Colonic mucosa (tissue), 4 donors: ENCODE measurements around the gene TARS3. TPM values are rescaled to one million over a fixed set of nuclear protein-coding genes. Genes with fewer than 3 reads are reported as not detected.
A peak's percentile ranks its signal among the peaks of the same experiment; 100 is the strongest.
"Not testable (repeated sequence)": the region's sequence is repeated elsewhere in the genome, so short reads cannot be mapped to it uniquely, and the experiment has no call there.

Experiments
- DNase-seq: peaks from one replicate; pipeline ENCODE4 v3.0.0-alpha.2; 2020
- H3K27ac ChIP-seq: fragments of 200-600 bp; one replicate; pipeline ENCODE4 v1.8.0; 2021
- H3K27me3 ChIP-seq: fragments of 200-600 bp; one replicate; pipeline ENCODE4 v1.8.0; 2021
- H3K36me3 ChIP-seq: fragments of 200-600 bp; one replicate; pipeline ENCODE4 v1.8.0; 2021
- H3K4me1 ChIP-seq: fragments of 200-600 bp; one replicate; pipeline ENCODE4 v1.8.0; 2021; ENCODE audit warnings: mild to moderate bottlenecking
- H3K4me3 ChIP-seq: fragments of 200-600 bp; one replicate; pipeline ENCODE4 v1.8.0; 2021
- H3K9ac ChIP-seq, 2 donors: one replicate each; pipeline ENCODE4 v1.7.0; 2013; ENCODE audit warnings: control low read depth in 2 of 2, low read depth in 2 of 2, low read length in 2 of 2
- H3K9me3 ChIP-seq: fragments of 200-600 bp; one replicate; pipeline ENCODE4 v1.8.0; 2021
- CTCF ChIP-seq: fragments of 200-600 bp; IDR thresholded peaks from one replicate; pipeline ENCODE4 v1.8.0; 2022; ENCODE audit warnings: antibody characterized with exemption, mild to moderate bottlenecking
- intact Hi-C: fragments of 100-400 bp; cut with DNase I; formaldehyde crosslinking; loops from one replicate; pipeline ENCODE4 v1.14.1; 2022
- total RNA-seq, 2 donors: library from RNA; stranded (reverse); fragmentation: NEBNext Ultra II Directional in 1 of 2; extraction: Animal tissue kit (Norgen Biotek cat#: 25700) in 1 of 2; gene quantifications; one replicate each; pipeline ENCODE4 v1.2.1, GENCODE V29; 2021
- donor health status: healthy.
- donor health status: DM: no; HTN: no; CAD: no.
- donor health status: DM: no; HTN: no; CAD: no.

Gene TARS3
- total RNA-seq = 1 to 10 TPM; 8.7 to 8.8 TPM

DNA sequence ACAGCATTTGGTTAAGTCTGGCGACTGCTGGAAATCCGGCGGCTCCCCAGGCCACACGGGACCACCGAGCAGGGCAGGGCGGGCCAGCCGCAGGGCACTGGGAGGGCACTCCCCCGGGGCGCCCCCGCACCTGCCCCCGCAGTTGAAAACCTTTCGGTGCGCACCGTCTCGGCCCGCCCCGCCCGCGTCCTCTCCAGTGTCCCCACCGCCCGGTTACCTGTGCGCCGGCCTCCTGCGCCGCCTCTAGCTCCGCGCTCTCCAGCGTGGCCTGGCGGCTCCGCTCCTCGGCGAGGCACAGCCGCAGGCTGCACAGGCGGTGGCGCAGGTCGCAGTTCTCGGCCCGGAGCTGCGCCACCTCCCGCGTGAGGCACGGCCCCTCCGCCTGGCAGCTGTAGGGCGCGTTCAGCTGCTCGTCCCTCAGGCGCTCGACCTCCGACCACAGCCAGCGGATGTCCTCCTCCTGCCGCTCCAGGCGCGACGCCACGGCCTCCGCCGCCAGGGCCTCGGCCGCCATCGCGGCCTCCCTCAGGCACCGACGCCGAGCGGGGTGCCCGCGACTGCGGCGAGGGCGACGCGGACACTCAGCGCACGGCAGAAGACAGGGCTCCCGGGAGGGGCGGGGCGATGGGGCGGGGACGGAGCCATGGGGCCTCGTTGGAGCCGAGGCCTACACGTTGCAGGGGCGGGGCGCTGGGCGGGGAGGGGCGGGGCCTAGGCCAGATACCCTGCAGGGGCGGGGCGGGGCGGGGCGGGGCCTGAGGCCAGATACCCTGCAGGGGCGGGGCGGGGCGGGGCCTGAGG lies at the start of gene TARS3:
TARS3 (minus strand) TSS at position 600 of the 801 bp plus-strand sequence; CDS start at position 514, 86 bp downstream.
- H3K27me3 ChIP-seq = no peaks in the 10 kb centered on the region
- peak within 1 kb of the TSS; percentile 70 to 84 for H3K9ac ChIP-seq
- no peaks in the 10 kb centered on the region for H3K4me1 ChIP-seq
- H3K9me3 ChIP-seq = no peaks in the 10 kb centered on the region
- no peaks in the 10 kb centered on the region for H3K36me3 ChIP-seq
- no peak for TF ChIP-seq CTCF
- peak; percentile 98 for DNase-seq
- peak within 1 kb of the TSS; percentile 96 for H3K27ac ChIP-seq
- intact Hi-C loops = no loop called here
- peak within 1 kb of the TSS; percentile 81 for H3K4me3 ChIP-seq

DNA sequence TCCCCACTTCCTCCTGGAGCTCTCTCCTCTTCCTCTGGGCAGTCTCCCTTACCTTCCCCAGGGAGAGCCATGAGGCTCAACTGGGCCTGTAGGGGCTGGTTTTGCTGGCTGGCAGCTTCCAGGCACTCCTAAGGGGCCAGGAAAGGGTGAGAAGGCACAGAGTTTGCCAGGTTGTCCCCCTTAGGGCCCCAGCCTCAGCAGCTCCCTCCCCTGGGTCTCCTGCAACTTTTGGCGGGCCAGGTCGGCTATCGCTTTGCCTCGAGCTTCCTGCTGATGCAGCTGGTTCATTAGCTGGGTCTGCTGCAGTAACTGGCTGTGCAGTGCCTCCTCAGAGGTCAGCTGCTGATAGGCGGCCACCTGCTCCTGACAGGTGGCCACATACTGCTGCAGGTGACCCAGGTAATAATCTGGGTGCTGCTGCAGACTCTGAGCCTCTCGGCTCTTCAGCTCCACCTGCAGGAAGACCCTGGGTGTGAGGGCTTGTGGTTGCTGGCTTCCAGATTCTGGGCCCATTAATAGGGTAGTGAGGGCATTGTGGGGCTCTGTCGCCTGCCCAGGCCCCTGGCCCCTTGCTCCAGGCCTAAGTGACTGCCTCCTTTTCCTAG lies 49.3 kb upstream of the TARS3 start:
- TF ChIP-seq CTCF = no peak
- Histone ChIP-seq H3K36me3 (no peaks in the 10 kb centered on the region), H3K4me3 (no peak overlapping the region), H3K27ac (no peak overlapping the region), H3K9ac (no peak overlapping the region), H3K27me3 (no peaks in the 10 kb centered on the region), H3K4me1 (no peaks in the 10 kb centered on the region), H3K9me3 (no peaks in the 10 kb centered on the region)
- no peak for DNase-seq
- intact Hi-C loops = no loop called here

DNA sequence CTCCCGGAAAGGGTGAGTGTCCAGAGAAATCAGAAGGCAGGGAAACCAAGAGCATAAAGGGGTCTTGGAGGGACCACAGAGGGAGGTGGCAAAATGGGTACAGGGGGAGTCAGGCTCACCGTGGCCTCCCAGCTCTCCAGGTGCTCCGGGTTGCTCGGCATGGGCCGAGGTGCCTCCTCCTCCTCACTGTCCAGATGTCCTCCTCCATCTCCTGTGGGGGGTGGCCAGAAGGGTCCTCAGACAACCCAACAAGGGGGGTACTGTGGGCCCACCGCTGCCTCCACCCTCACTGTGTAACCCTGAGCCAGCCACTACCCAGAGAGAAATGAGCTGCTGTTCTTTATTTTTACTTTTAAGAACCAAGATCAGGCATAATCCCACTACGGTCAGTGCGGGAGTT lies 48.6 kb upstream of the TARS3 start:
- Histone ChIP-seq H3K9ac (no peak overlapping the region), H3K4me1 (no peaks in the 10 kb centered on the region), H3K27ac (no peak overlapping the region), H3K36me3 (no peaks in the 10 kb centered on the region), H3K9me3 (no peaks in the 10 kb centered on the region), H3K27me3 (no peaks in the 10 kb centered on the region), H3K4me3 (no peak overlapping the region)
- intact Hi-C loops = no loop called here
- DNase-seq = no peak
- no peak for TF ChIP-seq CTCF

GRCh38 chr15:101767083-101767640 lies 42.9 kb upstream of the TARS3 start:
- H3K9me3 ChIP-seq, H3K36me3 ChIP-seq, H3K4me3 ChIP-seq, H3K9ac ChIP-seq, intact Hi-C loops, H3K27ac ChIP-seq, H3K27me3 ChIP-seq, H3K4me1 ChIP-seq, DNase-seq: not testable (repeated sequence)

DNA sequence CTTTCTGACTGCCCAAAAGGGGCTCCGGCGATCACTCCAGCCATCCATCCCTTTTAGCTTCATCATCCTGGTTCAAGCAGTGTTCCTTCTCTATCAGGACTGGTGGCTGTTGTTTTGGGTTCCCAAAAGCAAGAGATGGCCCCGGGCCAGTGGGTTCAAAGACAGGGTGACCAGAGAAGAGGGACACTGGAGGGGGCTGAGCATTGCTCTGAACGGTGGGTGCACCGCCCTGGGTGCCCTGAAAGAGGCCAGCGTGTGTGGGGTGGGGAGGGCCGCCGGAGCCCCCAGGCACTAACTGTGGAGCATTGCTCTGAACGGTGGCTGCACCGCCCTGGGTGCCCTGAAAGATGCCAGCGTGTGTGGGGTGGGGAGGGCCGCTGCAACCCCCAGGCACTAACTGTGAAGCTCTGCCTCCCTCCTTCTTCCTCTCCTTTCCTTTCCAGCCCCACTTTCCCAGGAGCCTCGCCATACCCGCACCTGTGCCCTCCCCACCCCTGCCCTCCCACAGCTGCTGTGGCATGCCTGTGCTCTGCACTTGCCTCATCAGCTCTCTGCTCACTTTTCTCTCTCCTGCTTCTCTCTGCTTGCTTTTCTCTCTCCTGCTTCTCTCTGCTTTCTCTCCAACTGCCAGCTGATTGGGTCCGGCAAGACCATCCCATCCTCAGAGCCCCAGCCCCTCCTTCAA lies 41.6 kb upstream of the TARS3 start:
- Histone ChIP-seq H3K4me3 (no peak overlapping the region), H3K27ac (no peak overlapping the region), H3K9me3 (no peaks in the 10 kb centered on the region), H3K9ac (no peak overlapping the region), H3K27me3 (no peaks in the 10 kb centered on the region), H3K36me3 (no peaks in the 10 kb centered on the region), H3K4me1 (no peaks in the 10 kb centered on the region)
- intact Hi-C loops = no loop called here
- no peak for DNase-seq
- no peak for TF ChIP-seq CTCF

GRCh38 chr15:101765340-101765671 lies 41.0 kb upstream of the TARS3 start:
- DNase-seq, H3K27ac ChIP-seq, intact Hi-C loops, H3K9me3 ChIP-seq, H3K4me3 ChIP-seq, H3K4me1 ChIP-seq, H3K9ac ChIP-seq, H3K36me3 ChIP-seq, H3K27me3 ChIP-seq: not testable (repeated sequence)

- H3K27ac ChIP-seq, H3K4me1 ChIP-seq, DNase-seq, intact Hi-C loops, H3K36me3 ChIP-seq, H3K9ac ChIP-seq, H3K9me3 ChIP-seq, H3K27me3 ChIP-seq, H3K4me3 ChIP-seq: not testable (repeated sequence)
These were observed 40.5 kb upstream of the TARS3 start for GRCh38 chr15:101764669-101765339.

GRCh38 chr15:101746716-101747082 lies 22.4 kb upstream of the TARS3 start:
- H3K36me3 ChIP-seq, H3K9ac ChIP-seq, DNase-seq, H3K27me3 ChIP-seq, intact Hi-C loops, H3K9me3 ChIP-seq, H3K4me1 ChIP-seq, H3K27ac ChIP-seq: not testable (repeated sequence)
- H3K4me3 ChIP-seq = peak overlapping the region; percentile 24

GRCh38 chr15:101734837-101735236 lies 10.6 kb upstream of the TARS3 start:
- DNase-seq, H3K9me3 ChIP-seq: not testable (repeated sequence)

More at GRCh38 chr15:101734837-101735236, 10.6 kb upstream of the TARS3 start:
- intact Hi-C loops, H3K36me3 ChIP-seq, H3K4me1 ChIP-seq, H3K27ac ChIP-seq, H3K9ac ChIP-seq, H3K4me3 ChIP-seq, H3K27me3 ChIP-seq: not testable (repeated sequence)
